Measurements from ENCODE around the gene CUL1.

CUL1 gene

DNA sequence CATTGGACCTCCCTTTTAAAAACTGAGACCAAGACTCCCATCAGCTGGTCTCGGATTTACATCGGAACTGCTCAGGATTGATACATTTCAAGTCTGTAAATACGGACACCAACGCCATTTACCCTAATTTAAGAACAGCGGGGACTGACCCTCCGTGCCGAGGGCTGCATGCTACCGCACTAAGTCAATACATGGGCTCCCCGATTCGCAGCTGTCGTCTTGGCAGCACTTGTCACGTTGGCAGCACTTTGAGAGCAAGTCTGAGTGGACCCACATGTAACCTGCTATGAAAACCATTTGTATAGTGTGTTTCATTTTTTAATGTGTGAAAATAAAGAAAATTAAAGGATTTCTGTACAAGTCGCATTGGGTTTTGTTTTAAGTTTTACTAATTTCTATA lies 102.0 kb downstream of the CUL1 start:
- no peak for DNase-seq (ENCODE audit: low read depth)
- TF ChIP-seq CTCF (IDR thresholded peaks at IDR 0.05; ENCODE audit: low read length, missing control alignments) = no peak
- H3K4me3 ChIP-seq (replicated peaks; ENCODE audit: low read depth, low read length) = no peak overlapping the region

DNA sequence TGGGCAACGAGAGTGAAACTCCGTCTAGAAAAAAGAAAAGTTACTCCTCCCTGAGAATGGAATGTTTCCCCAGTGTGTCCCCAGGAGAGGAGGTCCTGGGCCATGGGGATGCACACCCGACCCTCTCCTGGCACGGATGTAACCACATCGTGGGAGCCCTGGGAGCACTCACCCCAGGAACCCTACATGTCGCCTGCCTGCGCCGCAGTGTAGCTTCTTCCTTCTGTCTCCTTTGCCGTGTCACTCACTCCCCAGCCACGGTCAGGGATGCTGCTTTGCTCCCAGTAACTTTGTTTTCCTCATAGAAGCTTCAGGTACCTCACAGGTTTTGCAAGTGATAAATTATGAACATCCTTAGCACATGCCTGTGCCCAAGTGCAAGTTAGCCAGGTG lies 103.4 kb downstream of the CUL1 start:
- H3K4me3 ChIP-seq (replicated peaks; ENCODE audit: low read depth, low read length) = no peak overlapping the region
- TF ChIP-seq CTCF (IDR thresholded peaks at IDR 0.05; ENCODE audit: low read length, missing control alignments) = no peak
- no peak for DNase-seq (ENCODE audit: low read depth)

DNA sequence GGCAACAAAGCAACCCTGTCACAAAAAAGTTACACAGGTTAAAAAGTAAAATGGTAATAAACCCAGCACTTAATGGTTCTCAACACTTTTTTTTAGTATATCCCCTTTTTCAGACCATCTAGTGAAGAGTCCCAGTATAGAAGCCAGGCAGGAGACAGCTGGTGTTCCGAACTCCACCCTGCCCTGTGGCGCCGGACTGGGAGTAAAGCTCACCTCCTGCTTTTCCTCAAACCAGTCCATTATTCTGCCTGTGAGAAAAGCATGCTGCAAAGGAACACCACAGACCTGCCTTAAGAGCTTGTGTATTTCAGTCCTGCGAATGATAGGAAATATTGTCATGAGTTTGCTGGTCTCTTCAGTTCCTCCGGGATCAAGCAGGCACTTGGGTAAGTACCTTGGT lies 104.4 kb downstream of the CUL1 start:
- no peak for DNase-seq (ENCODE audit: low read depth)
- H3K4me3 ChIP-seq (replicated peaks; ENCODE audit: low read depth, low read length) = no peak overlapping the region
- TF ChIP-seq CTCF (IDR thresholded peaks at IDR 0.05; ENCODE audit: low read length, missing control alignments) = no peak

GRCh38 chr7:148804343-148805235 lies 105.9 kb downstream of the CUL1 start:
- no peak for TF ChIP-seq CTCF (IDR thresholded peaks at IDR 0.05; ENCODE audit: low read length, missing control alignments)
- no peak for DNase-seq (ENCODE audit: low read depth)
- no peak overlapping the region for H3K4me3 ChIP-seq (replicated peaks; ENCODE audit: low read depth, low read length)

DNA sequence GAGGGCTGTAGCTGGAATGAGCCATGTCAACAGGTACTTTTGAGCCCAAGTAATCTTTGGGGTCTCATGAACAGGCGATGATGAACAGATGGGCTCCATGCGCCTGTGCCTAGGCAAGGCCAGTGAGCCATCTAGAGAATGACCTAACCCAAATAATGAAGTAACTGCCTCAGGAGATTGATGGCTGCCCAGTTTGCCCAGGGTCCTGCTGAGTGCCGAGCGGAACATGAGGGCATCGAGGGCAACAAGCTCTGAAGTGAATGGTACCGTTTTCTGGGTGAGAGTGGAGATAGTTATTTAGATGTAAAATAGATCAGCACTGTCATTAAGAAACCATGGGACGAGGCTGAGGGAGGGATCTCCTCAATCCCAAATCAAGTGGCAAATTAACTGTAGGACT lies 107.5 kb downstream of the CUL1 start:
- no peak overlapping the region for H3K4me3 ChIP-seq (replicated peaks; ENCODE audit: low read depth, low read length)
- no peak for DNase-seq (ENCODE audit: low read depth)
- no peak for TF ChIP-seq CTCF (IDR thresholded peaks at IDR 0.05; ENCODE audit: low read length, missing control alignments)

DNA sequence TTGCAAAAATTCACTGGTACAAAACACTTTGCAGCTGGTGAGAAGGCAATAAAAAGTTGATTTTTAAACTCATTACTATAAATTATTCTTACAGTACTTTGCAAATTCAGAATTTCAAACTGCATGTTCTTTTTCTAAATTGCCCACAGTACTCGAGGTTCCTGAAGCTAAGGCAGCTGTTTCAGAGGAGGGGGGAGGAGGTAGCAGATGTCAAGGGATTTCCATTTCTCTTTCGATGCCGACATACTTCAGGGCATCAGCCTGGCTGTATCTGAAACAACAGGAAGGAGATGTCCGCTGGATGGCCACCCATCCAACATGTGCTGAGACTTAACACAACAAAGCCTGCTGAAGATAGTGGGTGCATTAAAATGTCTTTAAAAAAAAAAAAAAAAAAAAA lies 108.7 kb downstream of the CUL1 start:
- TF ChIP-seq CTCF (IDR thresholded peaks at IDR 0.05; ENCODE audit: low read length, missing control alignments) = no peak
- H3K4me3 ChIP-seq (replicated peaks; ENCODE audit: low read depth, low read length) = no peak overlapping the region
- no peak for DNase-seq (ENCODE audit: low read depth)

DNA sequence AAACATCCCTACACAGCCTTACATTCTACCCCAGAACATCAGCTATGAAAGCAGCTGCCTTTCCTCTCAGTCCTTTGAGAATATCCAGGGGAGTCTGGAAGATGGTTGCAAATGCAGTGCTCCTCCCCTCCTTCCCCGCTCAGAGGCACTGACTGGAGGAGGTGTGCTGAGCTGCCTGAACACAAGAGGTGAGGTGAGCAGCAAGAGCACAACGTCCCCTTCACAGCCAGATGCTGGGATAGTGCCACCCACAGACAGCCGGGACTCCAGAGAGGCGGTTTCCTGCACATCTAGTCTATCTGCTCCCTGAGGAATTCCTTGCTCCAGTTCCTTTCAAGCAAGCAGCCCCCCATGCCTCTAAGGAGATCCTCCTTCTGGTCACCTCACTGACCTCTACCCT lies 111.2 kb downstream of the CUL1 start:
- DNase-seq (ENCODE audit: low read depth) = no peak
- TF ChIP-seq CTCF (IDR thresholded peaks at IDR 0.05; ENCODE audit: low read length, missing control alignments) = no peak
- no peak overlapping the region for H3K4me3 ChIP-seq (replicated peaks; ENCODE audit: low read depth, low read length)
